ENCODE data around the gene CRKL.
A peak's percentile ranks its signal among the peaks of the same experiment; 100 is the strongest.
"Not testable (repeated sequence)": the region's sequence is repeated elsewhere in the genome, so short reads cannot be mapped to it uniquely, and the experiment has no call there.

CRKL gene

GRCh38 chr22:20942203-20942902 lies 25.1 kb downstream of the CRKL start:
- POLR2A ChIA-PET; H3K4me1 ChIP-seq (ENCODE audit: control insufficient read depth, insufficient read depth, low read length); H3K27ac ChIP-seq (ENCODE audit: extremely low read depth, low read depth, low read length); H3K4me3 ChIP-seq (ENCODE audit: low read depth, low read length); H3K9me3 ChIP-seq (ENCODE audit: control insufficient read depth, insufficient read depth, low read depth, low read length): not testable (repeated sequence)
- CTCF ChIA-PET: interaction anchor here (0.6 to 1.6 kb wide), 2 partner anchors 25 to 26 kb away, joined by 3 to 4 read pairs; partner anchors contain the start of gene CRKL
- H3K36me3 ChIP-seq (ENCODE audit: control insufficient read depth in 2 of 2, insufficient read depth in 1 of 2, low read length in 2 of 2): peaks cover 0 to 31% of the 10 kb centered on the region in 2 experiments; a peak in 2 of 3 replicates
- peak; percentile 18; the same call in 1 of the 2 replicates for TF ChIP-seq ZNF146 (tag by site-specific recombination; IDR thresholded peaks at IDR 0.05)
- TF ChIP-seq ZNF121 (tag by site-specific recombination; IDR thresholded peaks at IDR 0.05): peak; percentile 41; the same call in 1 of the 2 replicates

- POLR2A ChIA-PET: no interaction called here
- H3K4me3 ChIP-seq (ENCODE audit: low read depth, low read length): no peak overlapping the region
These were observed 26.1 kb downstream of the CRKL start for GRCh38 chr22:20943104-20943933.

GRCh38 chr22:20944042-20944441 lies 26.8 kb downstream of the CRKL start:
- Histone ChIP-seq H3K9me3 (ENCODE audit: control insufficient read depth, insufficient read depth, low read depth, low read length) (no peaks in the 10 kb centered on the region), H3K4me3 (ENCODE audit: low read depth, low read length) (no peak overlapping the region), H3K27ac (ENCODE audit: extremely low read depth, low read depth, low read length) (no peak overlapping the region), H3K36me3 (ENCODE audit: control insufficient read depth in 2 of 2, insufficient read depth in 1 of 2, low read length in 2 of 2) (peaks cover 0 to 32% of the 10 kb centered on the region in 2 experiments; a peak in 2 of 3 replicates), H3K4me1 (ENCODE audit: control insufficient read depth, insufficient read depth, low read length) (no peaks in the 10 kb centered on the region; the same call in 1 of the 2 replicates)
- ChIA-PET POLR2A (no interaction called here), CTCF (interaction anchor here (0.7 kb wide), 1 partner anchor 26 kb away, joined by 3 read pairs; no protein-coding TSS in a partner anchor)
- TF ChIP-seq ZFP69B (tag by site-specific recombination; IDR thresholded peaks at IDR 0.05): no peak

More at GRCh38 chr22:20943104-20943933, 26.1 kb downstream of the CRKL start:
- no peak for TF ChIP-seq ZSCAN23 (tag by site-specific recombination; IDR thresholded peaks at IDR 0.05)
- no peak for TF ChIP-seq ZNF132 (tag by site-specific recombination; IDR thresholded peaks at IDR 0.05; ENCODE audit: borderline replicate concordance)
- TF ChIP-seq ZIC2 (tag by site-specific recombination; IDR thresholded peaks at IDR 0.05): no peak
- TF ChIP-seq OVOL3 (tag by site-specific recombination; IDR thresholded peaks at IDR 0.05): no peak
- no peak for TF ChIP-seq KLF9 (tag by site-specific recombination; IDR thresholded peaks at IDR 0.05; ENCODE audit: low read depth)
- TF ChIP-seq ZSCAN4 (tag by site-specific recombination; IDR thresholded peaks at IDR 0.05): no peak
- no peak for TF ChIP-seq ZNF214 (tag by site-specific recombination; IDR thresholded peaks at IDR 0.05; ENCODE audit: borderline replicate concordance)
- TF ChIP-seq ZBTB8A (tag by site-specific recombination; IDR thresholded peaks at IDR 0.05): no peak
- Histone ChIP-seq H3K9me3 (ENCODE audit: control insufficient read depth, insufficient read depth, low read depth, low read length) (no peaks in the 10 kb centered on the region), H3K27ac (ENCODE audit: extremely low read depth, low read depth, low read length) (no peak overlapping the region), H3K4me1 (ENCODE audit: control insufficient read depth, insufficient read depth, low read length) (no peaks in the 10 kb centered on the region; the same call in 1 of the 2 replicates), H3K36me3 (ENCODE audit: control insufficient read depth in 2 of 2, insufficient read depth in 1 of 2, low read length in 2 of 2) (peaks cover 0 to 32% of the 10 kb centered on the region in 2 experiments; a peak in 2 of 3 replicates)
- CTCF ChIA-PET: interaction anchor here (0.6 kb wide), 1 partner anchor 25 kb away, joined by 3 read pairs; no protein-coding TSS in a partner anchor

GRCh38 chr22:20945578-20945934 lies 28.3 kb downstream of the CRKL start:
- POLR2A ChIA-PET: no interaction called here
- H3K36me3 ChIP-seq (ENCODE audit: control insufficient read depth in 2 of 2, insufficient read depth in 1 of 2, low read length in 2 of 2): peaks cover 5 to 47% of the 10 kb centered on the region in 2 experiments; a peak in 2 of 3 replicates
- no peak overlapping the region for H3K27ac ChIP-seq (ENCODE audit: extremely low read depth, low read depth, low read length)
- CTCF ChIA-PET: no interaction called here
- H3K4me1 ChIP-seq (ENCODE audit: control insufficient read depth, insufficient read depth, low read length): no peaks in the 10 kb centered on the region
- H3K9me3 ChIP-seq (ENCODE audit: control insufficient read depth, insufficient read depth, low read depth, low read length): no peaks in the 10 kb centered on the region
- no peak overlapping the region for H3K4me3 ChIP-seq (ENCODE audit: low read depth, low read length)
- TF ChIP-seq ZBTB8A (tag by site-specific recombination; IDR thresholded peaks at IDR 0.05): no peak
- no peak for TF ChIP-seq ZNF513 (tag by site-specific recombination; IDR thresholded peaks at IDR 0.05)
- no peak for TF ChIP-seq ZBTB10 (tag by site-specific recombination; IDR thresholded peaks at IDR 0.05)
- no peak for TF ChIP-seq ZNF155 (tag by site-specific recombination; IDR thresholded peaks at IDR 0.05)
- no peak for TF ChIP-seq ZNF571 (tag by site-specific recombination; IDR thresholded peaks at IDR 0.05)
- TF ChIP-seq ZNF639 (tag by site-specific recombination; IDR thresholded peaks at IDR 0.05): no peak
- no peak for TF ChIP-seq INSM2 (tag by site-specific recombination; IDR thresholded peaks at IDR 0.05)

Data from HEK293 (cell line).